Activated CD4-positive, CD25-positive, alpha-beta regulatory T cell treated with anti-CD3 and anti-CD28 coated beads, Interleukin-2, amount 50 U/mL, for 16 hours (primary cell): Measurements from ENCODE around the gene FNDC3B.

ENCODE experiments used
- DNase-seq: peaks from one replicate; pipeline ENCODE4 v3.0.0-alpha.2; 2020; ENCODE audit warnings: low read depth, low spot score

The FNDC3B gene

GRCh38 chr3:172134352-172134751 is 95.0 kb downstream of the FNDC3B start:
- DNase-seq = no peak

GRCh38 chr3:172135185-172135584 is 95.8 kb downstream of the FNDC3B start:
- DNase-seq = no peak

GRCh38 chr3:172135820-172136219 is 96.4 kb downstream of the FNDC3B start:
- no peak for DNase-seq

GRCh38 chr3:172136330-172136729 is 97.0 kb downstream of the FNDC3B start:
- DNase-seq = no peak

GRCh38 chr3:172137287-172138192 is 98.2 kb downstream of the FNDC3B start:
- DNase-seq = no peak

- no peak for DNase-seq
Measured at GRCh38 chr3:172138193-172138537, 98.8 kb downstream of the FNDC3B start.

GRCh38 chr3:172138792-172139507 is 99.6 kb downstream of the FNDC3B start:
- DNase-seq = no peak

GRCh38 chr3:172139528-172140276 is 100.3 kb downstream of the FNDC3B start:
- DNase-seq = no peak

- DNase-seq = no peak
Measured at GRCh38 chr3:172140499-172141391, 101.4 kb downstream of the FNDC3B start.

GRCh38 chr3:172142051-172142863 is 102.9 kb downstream of the FNDC3B start:
- no peak for DNase-seq

- DNase-seq = no peak
Measured at GRCh38 chr3:172142864-172143451, 103.6 kb downstream of the FNDC3B start.

GRCh38 chr3:172143739-172144497 is 104.5 kb downstream of the FNDC3B start:
- no peak for DNase-seq

- no peak for DNase-seq
Measured at GRCh38 chr3:172144601-172145000, 105.2 kb downstream of the FNDC3B start.

- DNase-seq = no peak
Measured at GRCh38 chr3:172145031-172145686, 105.8 kb downstream of the FNDC3B start.

- no peak for DNase-seq
Measured at GRCh38 chr3:172146349-172146748, 107.0 kb downstream of the FNDC3B start.

GRCh38 chr3:172147113-172147818 is 107.9 kb downstream of the FNDC3B start:
- DNase-seq = no peak

GRCh38 chr3:172148241-172148640 is 108.9 kb downstream of the FNDC3B start:
- no peak for DNase-seq
